BJ (cell line): ENCODE data around the gene FAM174C. TPM values are rescaled to one million over a fixed set of nuclear protein-coding genes. Genes with fewer than 3 reads are reported as not detected.

Source experiments
- CTCF ChIA-PET: fragments of 350-600 bp; formaldehyde crosslinking; extraction: SDS; loops from one replicate; lab custom pipeline; 2021; ENCODE audit warnings: antibody characterized with exemption, inconsistent platforms; lab: Yijun Ruan, JAX
- POLR2A ChIA-PET: fragments of 300-600 bp; sonication (Branson Sonifier 250); formaldehyde crosslinking; extraction: SDS; loops from one replicate; lab custom pipeline; 2021; ENCODE audit warnings: antibody characterized with exemption; lab: Charles Lee
- DNase-seq: peaks from one replicate; pipeline ENCODE4 v3.0.0-alpha.2; 2011; ENCODE audit warnings: low read depth
- H3K27me3 ChIP-seq: 2 replicates; pipeline ENCODE4 v1.6.0; 2011; ENCODE audit warnings: low read length; ENCODE audit not compliant: control insufficient read depth, insufficient read depth
- H3K36me3 ChIP-seq: 2 replicates; pipeline ENCODE4 v1.5.1; 2011; ENCODE audit warnings: low read length; ENCODE audit not compliant: control insufficient read depth, insufficient read depth
- H3K4me3 ChIP-seq: 2 replicates; pipeline ENCODE4 v1.5.1; 2011; ENCODE audit warnings: low read depth, mild to moderate bottlenecking, control low read depth, low read length
- polyA plus RNA-seq: library from polyadenylated mRNA; depleted of rRNA; stranded (reverse); fragments of >200 nt; gene quantifications from 2 replicates; pipeline ENCODE4 v1.2.3, GENCODE V29; 2011
- TF ChIP-seq, protein P1 (sequence below): IDR thresholded peaks from 2 replicates; pipeline ENCODE4 v1.5.1; 2011; ENCODE audit warnings: low read depth, mild to moderate bottlenecking, control low read depth, inconsistent platforms, low read length, moderate library complexity; ENCODE audit not compliant: insufficient read depth

The FAM174C gene
- polyA plus RNA-seq, 1 experiment = 37.5 TPM

DNA sequence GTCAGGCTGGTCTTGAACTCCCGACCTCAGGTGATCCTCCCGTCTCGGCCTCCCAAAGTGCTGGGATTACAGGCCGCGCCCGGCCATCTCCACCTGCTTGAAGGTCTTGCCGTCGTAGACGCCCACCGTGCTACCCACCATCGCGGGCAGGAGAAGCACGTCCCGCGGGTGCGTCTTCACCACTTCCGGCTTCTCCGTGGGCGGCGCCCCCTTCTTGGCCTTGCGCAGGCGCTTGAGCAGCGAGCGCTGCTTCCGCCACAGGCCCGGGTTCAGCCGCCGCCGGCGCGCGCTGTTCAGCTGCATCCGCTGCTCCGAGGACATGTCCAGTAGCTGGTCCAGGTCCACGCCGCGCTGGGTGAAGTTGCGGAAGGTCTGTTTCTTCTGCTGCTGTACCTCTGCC is 32.0 kb downstream of the FAM174C start:
- H3K4me3 ChIP-seq = no peak overlapping the region
- CTCF ChIA-PET = no interaction called here
- no peaks in the 10 kb centered on the region for H3K36me3 ChIP-seq
- TF ChIP-seq, protein P1, sequence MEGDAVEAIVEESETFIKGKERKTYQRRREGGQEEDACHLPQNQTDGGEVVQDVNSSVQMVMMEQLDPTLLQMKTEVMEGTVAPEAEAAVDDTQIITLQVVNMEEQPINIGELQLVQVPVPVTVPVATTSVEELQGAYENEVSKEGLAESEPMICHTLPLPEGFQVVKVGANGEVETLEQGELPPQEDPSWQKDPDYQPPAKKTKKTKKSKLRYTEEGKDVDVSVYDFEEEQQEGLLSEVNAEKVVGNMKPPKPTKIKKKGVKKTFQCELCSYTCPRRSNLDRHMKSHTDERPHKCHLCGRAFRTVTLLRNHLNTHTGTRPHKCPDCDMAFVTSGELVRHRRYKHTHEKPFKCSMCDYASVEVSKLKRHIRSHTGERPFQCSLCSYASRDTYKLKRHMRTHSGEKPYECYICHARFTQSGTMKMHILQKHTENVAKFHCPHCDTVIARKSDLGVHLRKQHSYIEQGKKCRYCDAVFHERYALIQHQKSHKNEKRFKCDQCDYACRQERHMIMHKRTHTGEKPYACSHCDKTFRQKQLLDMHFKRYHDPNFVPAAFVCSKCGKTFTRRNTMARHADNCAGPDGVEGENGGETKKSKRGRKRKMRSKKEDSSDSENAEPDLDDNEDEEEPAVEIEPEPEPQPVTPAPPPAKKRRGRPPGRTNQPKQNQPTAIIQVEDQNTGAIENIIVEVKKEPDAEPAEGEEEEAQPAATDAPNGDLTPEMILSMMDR = no peak
- H3K27me3 ChIP-seq = no peaks in the 10 kb centered on the region
- no peak for DNase-seq
- POLR2A ChIA-PET = no interaction called here

DNA sequence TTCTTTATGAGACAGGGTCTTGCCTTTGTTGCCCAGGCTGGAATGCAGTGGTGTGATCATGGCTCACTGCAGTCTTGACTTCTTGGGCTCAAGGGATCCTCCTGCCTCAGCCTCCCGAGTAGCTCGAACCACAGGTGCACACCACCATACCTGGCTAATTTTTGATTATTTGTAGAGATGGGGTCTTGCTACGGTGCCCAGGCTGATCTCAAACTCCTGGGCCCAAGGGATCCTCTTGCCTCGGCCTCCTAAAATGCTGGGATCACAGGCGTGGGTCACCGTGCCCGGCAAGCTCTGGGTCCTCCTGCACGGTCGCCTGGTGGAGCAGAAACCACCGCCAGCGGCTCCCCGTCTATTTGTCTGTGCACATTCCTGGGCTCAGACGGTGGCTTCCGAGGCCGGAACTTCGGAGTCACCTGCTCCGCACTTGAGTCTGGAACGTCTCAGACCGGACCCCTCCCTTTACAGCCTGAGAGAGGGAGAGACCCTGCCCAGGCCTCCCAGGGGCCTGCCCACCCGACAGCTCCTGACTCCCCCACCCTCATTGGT is 32.5 kb downstream of the FAM174C start:
- ChIA-PET CTCF (no interaction called here), POLR2A (interaction anchor here (0.5 kb wide), 1 partner anchor 39 kb away, joined by 3 read pairs; the partner anchor contains the start of gene CIRBP)
- Histone ChIP-seq H3K4me3 (no peak overlapping the region), H3K27me3 (no peaks in the 10 kb centered on the region), H3K36me3 (no peaks in the 10 kb centered on the region)
- no peak for DNase-seq
- TF ChIP-seq, protein P1 = no peak

DNA sequence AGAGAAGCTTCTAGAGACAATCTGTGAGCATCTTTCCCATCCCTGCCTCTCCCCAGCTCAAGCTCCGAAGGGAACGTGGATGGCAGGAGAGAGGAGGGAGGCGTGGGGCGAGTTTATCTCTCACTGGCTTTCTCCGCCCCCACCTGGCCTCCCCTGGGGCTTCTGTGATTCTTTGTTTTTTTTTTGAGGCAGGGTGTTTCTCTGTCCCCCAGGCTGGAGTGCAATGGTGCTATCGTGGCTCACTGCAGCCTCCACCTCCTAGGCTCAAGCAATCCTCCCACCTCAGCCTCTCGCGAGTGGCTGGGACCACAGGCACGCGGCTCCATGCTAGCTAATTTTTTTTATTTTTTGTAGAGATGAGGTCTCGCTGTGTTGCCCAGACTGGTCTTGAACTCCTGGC is 33.4 kb downstream of the FAM174C start:
- CTCF ChIA-PET = interaction anchor here (1.0 kb wide), 1 partner anchor 63 kb away, joined by 3 read pairs; no protein-coding TSS in a partner anchor
- POLR2A ChIA-PET = no interaction called here

DNA sequence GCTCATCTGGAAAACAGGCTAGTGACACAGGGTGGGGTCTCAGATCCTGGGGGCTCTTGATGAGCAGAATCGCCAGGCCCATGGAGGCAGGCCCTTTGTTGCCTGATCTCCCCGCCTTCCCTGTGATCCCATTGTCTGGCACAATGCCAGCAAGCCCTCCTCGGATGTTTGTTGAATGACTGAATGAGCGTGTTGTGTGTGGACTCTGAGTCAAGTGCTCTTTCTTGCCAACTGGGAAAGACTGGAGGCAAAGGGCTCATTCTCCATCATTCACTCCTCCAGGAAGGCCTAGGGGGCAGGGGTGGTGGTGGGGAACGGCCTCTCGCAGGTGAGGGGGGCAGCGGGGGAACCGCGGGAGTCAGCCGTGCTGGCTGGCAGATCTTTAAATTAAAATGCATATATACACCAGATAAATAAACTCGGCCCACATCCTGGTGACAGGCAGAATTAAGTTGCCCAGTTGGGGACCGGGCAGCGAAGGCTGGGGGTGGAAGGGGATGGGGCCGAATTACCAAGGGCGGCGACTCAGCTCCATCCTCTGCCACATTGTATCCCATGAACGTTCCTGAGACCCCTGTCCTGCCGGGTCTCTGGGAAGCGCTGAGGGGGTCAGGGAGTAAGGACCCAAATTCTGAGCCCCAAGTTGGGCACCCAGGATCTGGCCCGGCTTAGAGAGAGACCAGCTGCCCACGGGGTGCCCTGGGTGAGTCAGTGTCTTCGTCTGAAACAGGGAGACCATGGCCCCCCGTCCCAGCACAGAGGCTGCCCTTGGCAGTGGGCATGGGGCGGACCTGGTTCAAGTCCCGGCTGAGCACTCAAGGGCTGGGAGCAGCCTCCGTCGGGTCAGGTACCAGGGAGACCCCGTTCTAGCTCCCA is 34.9 kb downstream of the FAM174C start:
- TF ChIP-seq, protein P1 = no peak
- no peak for DNase-seq
- CTCF ChIA-PET = no interaction called here
- POLR2A ChIA-PET = no interaction called here
- Histone ChIP-seq H3K27me3 (no peaks in the 10 kb centered on the region), H3K36me3 (no peaks in the 10 kb centered on the region), H3K4me3 (no peak overlapping the region)

More for the DNA sequence above, 33.4 kb downstream of the FAM174C start:
- no peak overlapping the region for H3K4me3 ChIP-seq
- H3K36me3 ChIP-seq = no peaks in the 10 kb centered on the region
- H3K27me3 ChIP-seq = no peaks in the 10 kb centered on the region
- no peak for DNase-seq
- TF ChIP-seq, protein P1 = no peak

DNA sequence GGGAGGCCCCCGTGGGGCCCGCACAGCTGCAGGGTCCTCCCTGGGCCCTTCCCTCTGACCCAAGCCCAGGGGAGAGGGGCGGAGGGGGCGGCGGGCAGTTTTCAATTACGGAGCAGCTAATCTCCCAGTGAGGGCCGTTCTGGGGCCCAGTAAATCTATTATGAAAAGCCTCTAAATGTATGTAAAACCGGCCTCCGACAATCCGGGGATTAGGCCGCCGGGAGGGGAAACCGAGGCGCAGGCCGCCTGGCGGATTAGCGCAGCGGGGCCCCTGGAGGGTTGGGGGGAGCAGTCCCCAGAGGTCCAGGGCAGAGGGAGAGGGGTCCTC is 35.5 kb downstream of the FAM174C start:
- POLR2A ChIA-PET = no interaction called here
- Histone ChIP-seq H3K36me3 (no peaks in the 10 kb centered on the region), H3K27me3 (no peaks in the 10 kb centered on the region; the same call in 1 of the 2 replicates), H3K4me3 (no peak overlapping the region)
- TF ChIP-seq, protein P1 = no peak
- CTCF ChIA-PET = no interaction called here
- DNase-seq = no peak
